UCSD-AML1 (cell line): ENCODE results near the gene CCDC149.

Experiments
- DNase-seq: peaks from one replicate; lab custom pipeline; 2025; ENCODE audit not compliant: unreplicated experiment; lab: John Stamatoyannopoulos, UW

CCDC149 gene

DNA sequence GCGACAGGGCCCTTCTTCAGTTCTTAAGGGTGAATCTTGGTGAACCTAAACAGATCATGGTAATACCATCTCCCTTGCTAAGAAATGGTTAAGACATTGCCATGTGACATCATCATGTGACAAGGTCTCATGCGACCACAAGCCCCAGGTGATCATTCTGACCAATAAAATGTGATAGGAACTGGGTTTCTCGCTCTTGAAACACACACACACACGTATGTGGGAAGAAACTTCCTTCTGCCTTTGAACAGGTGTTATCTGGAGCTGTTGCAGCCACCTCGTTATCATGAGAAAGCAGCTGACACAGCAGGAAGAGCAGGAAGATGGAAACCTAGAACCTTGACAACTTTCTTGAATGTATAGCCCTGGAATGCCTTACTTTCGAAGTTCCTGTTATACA lies 107.3 kb downstream of the CCDC149 start:
- DNase-seq, result no peak

- DNase-seq, result no peak
These were observed 107.8 kb downstream of the CCDC149 start for GRCh38 chr4:24805067-24805466.

DNA sequence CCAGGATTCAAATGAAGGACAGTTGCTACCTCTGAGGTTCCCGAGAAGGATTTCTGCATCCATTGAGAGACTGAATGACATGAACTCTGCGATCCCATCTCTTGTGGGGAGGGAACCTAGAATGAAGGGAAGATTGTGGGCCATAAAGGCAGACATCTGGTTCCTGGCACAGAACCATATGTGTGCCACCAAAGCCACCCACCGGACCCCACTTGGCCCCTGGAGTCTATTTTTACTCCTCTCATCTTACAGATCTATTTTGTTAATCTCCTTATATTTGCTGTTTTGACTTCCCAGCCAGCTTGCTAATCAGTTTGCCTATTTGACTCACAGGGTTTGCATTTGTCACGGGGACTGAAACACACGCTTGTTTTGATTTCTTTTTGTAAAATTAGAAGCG lies 110.2 kb downstream of the CCDC149 start:
- no peak for DNase-seq

- no peak for DNase-seq
These were observed 111.5 kb downstream of the CCDC149 start for GRCh38 chr4:24801136-24801855.

DNA sequence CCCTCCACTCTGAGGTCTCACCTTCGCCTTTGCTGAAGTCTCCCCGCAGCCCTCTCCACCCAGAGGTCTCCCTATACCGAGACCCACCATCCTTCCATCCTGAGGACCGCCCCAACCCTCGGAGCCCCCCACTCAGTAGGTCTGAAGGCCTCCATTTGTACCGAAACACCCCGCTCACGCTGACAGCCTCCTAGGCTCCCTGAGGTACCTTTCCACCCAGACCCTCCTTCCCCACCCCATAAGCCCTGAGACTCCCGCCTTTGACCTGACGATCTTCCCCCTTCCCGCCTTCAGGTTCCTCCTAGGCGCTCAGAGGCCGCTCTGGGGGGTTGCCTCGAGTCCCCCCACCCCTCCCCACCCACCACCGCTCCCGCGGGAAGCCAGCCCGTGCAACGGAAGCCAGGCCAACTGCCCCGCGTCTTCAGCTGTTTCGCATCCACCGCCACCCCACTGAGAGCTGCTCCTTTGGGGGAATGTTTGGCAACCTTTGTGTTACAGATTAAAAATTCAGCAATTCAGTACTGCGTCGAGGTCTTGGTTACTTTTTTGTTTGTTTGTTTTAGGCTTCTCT lies 112.4 kb downstream of the CCDC149 start:
- DNase-seq, result no peak

DNA sequence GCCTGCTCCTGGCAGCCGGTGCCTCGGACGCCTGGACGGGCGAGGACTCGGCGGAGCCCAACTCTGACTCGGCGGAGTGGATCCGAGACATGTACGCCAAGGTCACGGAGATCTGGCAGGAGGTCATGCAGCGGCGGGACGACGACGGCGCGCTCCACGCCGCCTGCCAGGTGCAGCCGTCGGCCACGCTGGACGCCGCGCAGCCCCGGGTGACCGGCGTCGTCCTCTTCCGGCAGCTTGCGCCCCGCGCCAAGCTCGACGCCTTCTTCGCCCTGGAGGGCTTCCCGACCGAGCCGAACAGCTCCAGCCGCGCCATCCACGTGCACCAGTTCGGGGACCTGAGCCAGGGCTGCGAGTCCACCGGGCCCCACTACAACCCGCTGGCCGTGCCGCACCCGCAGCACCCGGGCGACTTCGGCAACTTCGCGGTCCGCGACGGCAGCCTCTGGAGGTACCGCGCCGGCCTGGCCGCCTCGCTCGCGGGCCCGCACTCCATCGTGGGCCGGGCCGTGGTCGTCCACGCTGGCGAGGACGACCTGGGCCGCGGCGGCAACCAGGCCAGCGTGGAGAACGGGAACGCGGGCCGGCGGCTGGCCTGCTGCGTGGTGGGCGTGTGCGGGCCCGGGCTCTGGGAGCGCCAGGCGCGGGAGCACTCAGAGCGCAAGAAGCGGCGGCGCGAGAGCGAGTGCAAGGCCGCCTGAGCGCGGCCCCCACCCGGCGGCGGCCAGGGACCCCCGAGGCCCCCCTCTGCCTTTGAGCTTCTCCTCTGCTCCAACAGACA lies 113.1 kb downstream of the CCDC149 start:
- no peak for DNase-seq

DNA sequence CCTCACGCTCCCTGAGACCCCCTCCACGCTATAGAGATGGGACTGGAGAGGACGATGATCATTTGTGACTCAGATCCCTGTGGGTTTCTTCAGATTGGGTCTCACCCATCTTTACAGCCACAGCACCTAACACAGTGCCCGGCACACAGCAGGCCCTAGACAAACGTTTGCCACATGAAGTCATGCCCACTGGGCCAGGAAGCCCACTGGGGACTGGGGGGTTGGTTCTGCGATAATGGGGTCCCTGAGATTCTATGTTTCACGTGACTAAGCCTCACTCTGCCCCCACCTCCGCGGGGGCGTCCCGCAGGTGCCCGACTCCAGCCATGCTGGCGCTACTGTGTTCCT lies 113.7 kb downstream of the CCDC149 start:
- no peak for DNase-seq

- DNase-seq, result no peak
These were observed 114.7 kb downstream of the CCDC149 start for GRCh38 chr4:24798036-24798610.

DNA sequence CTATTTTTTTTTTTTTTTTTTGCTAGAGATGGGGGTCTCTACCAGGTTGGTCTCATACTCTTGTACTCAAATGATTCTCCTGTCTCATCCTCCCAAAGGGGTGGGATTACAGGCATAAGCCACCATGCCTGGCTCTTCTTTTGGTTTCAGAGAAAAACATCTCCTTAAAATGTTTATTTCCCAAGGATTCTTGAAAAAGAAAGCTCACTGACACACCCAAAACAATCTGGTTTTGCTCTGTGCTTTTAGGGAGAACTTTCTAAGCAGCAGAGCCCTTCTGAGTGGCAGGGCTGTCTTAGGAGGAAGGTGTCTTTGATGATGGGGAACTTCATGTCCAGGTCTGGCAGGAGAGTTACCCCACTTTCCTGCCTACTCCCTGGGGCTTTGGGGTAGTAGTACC lies 116.2 kb downstream of the CCDC149 start:
- DNase-seq, result no peak

DNA sequence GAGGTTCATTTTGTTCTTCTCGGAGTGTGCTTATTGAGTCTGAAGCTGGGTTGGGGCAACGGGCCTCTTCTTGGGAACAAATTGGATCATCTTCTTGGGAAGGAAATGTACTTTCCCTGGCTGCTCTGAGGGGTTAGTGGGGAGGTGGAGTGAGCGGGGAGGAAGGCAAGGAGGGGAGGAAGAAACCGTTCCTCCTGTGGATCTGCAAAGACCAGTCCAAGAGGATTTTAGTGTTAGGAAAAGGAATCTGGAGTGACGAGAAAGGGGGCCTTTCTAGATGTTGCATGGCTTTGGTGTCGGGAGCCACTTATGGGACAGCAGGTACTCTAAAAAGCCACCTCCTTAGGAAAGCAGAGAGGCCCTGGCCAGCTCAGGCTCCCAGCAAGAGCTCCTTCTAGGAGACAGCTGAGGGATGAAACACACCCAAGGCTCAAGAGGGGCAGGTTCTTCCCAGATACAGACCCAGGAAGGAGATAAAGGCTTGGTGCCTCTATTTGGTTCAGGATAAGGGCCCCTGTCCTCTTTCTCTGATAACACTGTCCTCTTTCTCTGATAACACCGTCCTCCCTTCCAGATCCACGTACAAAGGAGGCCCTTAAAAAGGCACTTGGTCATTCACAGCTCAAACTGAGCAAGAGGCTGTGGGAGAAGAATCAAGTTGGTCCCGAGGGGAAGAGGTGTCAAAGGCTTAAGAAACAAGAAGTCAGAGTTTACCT lies 117.0 kb downstream of the CCDC149 start:
- DNase-seq, result no peak

GRCh38 chr4:24794916-24795665 lies 117.8 kb downstream of the CCDC149 start, which contains the start of gene SOD3:
Gene SOD3, plus strand, starts transcription at chr4:24795573. Its CDS starts 3,949 bp downstream, at chr4:24799522.
- no peak for DNase-seq

GRCh38 chr4:24794480-24794879 lies 118.4 kb downstream of the CCDC149 start:
- DNase-seq, result no peak

DNA sequence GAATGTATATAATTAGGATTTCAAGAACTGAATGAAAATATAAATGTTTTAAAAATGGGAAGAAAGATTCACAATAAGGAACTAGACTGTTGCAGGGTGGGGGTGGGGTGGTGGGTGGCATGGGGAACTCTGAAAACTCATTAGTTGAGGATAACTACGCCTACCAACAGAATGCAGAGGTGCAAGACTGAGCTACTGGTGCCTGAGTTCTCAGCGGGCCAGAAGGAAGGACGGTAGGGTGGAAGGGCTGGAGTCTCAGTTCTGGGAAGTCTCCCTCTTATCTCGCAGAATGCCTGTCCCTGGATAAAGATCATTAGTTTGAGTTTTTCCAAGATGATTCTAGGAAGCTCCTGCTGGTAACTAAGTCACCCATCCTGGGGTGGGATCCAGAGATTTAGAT lies 118.8 kb downstream of the CCDC149 start:
- no peak for DNase-seq

DNA sequence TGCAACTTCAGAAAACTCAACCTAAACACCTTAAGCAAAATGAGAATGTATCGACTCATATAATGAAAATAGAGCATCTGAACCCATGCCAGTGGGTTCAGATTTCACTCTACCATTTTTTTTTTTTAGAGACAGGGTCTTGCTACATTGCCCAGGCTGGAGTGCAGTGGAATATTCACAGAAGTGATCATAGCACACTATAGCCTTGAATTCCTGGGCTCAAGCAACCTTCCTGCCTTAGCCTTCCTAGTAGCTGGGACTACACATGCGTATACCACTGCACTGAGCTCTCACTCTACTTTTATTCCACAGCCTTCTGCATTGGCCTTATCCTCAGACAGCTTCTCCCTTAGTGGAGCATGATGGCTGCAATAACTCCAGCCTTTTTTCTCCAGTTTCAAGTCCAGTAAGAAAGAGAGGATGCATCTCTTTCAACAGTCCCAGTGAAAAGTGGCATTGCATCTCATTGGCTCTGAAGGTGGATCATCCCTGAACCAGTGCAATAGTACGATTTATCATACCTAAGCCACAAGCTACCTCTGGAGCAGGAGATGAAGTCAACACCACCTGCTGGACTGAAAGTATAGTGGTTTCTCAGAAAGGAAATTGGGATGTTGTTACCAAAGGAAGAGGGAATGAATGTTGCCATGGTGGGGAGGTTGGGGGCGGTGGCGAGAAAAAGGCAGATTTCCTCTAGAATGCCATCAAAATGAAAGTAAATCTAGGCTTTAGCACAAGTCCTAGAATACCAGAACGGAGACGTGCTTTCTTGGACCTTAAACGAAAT lies 119.4 kb downstream of the CCDC149 start:
- no peak for DNase-seq

- no peak for DNase-seq
These were observed 120.3 kb downstream of the CCDC149 start for GRCh38 chr4:24792552-24792951.

- no peak for DNase-seq
These were observed 121.8 kb downstream of the CCDC149 start for GRCh38 chr4:24791043-24791442.

DNA sequence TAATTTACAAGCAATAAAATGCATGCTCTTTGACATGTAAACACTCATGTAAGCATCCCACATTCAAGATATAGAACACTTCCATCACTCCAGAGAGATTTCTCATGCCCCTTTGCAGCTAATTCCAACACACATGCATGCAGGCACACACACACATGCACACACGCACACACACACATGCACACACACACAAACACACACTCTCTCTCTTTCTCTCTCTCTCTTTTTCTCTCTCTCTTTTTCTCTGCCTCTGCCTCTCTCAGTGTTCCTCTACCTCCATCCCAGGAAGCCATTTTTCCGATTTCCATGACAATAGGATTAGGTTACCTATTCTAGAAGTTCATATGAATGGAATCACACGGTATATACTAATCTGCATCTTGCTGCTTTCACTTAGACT lies 129.3 kb downstream of the CCDC149 start:
- no peak for DNase-seq

DNA sequence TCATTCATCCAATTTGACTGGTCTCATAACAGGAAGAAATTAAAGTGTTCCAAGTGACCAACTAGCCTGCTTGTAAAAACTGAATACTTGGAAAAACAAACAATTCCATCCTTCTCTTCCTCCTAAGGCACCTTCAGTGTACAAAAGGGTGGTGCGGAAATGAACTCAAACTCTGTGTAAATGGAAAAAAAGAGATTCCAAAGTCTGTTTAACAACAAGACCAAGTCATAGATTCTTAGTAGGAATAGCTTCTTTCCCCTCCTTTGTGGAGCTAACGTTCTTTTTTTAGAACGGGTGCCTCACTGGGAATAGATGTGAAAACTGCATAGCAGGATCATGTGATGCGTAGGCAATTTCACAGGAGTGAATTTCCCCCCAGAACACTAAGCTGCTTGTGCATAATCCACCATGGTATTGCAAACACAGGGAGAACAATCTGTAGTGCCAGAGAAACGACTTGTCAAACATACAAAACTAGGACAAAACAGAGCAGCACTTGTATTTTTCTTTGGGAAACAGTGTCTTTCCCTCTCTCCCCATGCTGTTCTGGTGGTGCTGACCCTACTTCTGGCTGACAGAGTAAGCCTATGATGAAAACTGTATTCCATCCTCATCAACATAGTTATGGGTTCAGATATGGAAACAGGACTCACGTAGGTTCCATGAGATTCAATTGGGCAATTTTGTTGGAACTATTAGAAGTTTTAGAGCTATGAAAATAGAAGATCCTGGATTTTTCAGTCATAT lies 130.7 kb downstream of the CCDC149 start:
- DNase-seq, result no peak

GRCh38 chr4:24780936-24781495 lies 131.8 kb downstream of the CCDC149 start:
- no peak for DNase-seq
